ENCODE results near the gene NEUROG1.
"Not testable (repeated sequence)": the region's sequence is repeated elsewhere in the genome, so short reads cannot be mapped to it uniquely, and the experiment has no call there.

NEUROG1 gene

DNA sequence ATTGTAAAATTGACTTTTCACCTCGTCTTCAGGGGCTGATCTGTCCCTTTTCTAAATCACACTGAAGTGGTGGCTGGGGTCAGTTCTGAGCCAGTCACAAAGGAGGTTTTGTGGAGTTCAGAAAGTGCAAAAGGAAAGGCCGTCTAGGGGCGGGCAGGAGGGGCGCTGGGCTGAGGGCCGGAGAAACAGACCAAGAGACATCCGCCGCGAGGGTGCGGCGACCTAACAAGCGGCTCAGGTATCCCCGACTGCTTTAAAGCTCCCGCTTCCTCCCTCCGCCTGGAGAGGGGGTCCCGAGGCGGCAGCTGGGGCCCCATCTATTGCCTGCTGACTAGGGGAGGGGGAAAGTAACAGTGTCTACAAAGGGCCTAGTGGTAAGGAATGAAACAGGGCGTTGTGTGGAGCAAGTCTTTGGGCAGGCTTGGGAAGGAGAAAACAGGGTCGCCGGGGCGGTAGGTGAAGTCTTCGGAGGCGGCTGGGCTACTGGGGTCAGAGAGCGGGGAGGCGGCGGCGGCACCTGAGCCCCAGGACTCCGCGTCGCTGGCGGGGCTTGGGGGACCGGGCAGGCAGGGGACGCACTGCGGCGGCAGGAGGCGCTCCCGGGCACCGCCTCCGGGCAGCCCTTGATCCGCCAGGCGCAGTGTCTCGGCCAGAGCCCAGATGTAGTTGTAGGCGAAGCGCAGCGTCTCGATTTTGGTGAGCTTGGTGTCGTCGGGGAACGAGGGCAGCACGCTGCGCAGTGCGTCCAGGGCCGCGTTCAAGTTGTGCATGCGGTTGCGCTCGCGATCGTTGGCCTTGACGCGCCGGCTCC lies 950 bp downstream of the NEUROG1 start:
- peak in 1 of 2 experiments; percentile 30 for DNase-seq

DNA sequence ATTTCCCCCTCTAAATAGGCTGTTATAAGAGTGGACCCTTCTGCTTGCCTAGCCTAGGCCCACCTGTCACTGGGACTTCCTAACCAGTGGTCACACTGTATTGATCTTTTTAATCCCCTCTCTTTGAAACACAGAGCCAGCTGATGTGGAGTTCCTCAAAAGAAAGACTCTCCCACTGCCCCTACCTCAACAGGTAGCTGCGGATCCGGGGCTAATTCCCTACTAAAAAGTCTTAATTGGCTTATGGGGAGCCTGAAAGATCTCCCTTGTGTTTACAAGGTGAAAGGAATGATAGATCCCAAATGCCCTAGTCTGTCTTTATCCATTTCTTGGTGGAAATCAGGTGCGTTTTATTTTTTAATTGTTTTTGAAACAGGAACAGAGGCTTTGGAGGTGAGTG lies 2.0 kb downstream of the NEUROG1 start:
- DNase-seq, result no peak

DNA sequence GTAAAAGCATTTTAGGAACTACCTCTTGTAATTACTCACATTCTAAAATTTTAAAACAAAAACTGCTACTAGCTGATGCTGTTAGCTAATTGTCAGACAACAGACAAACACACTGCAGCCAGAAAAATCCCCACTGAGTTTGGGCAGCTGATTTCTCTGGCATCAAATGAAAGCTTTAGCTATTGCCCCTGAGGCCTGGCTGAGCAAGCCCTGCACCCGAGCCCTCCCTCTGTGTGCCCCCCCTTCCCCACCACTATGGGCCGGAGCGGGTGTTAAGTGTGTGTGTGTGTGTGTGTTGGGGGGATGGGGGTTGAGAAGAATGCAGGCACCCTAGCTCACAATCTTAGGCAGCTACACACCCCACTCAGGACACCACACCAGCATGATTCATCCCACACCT lies 2.4 kb downstream of the NEUROG1 start:
- DNase-seq, result no peak

DNA sequence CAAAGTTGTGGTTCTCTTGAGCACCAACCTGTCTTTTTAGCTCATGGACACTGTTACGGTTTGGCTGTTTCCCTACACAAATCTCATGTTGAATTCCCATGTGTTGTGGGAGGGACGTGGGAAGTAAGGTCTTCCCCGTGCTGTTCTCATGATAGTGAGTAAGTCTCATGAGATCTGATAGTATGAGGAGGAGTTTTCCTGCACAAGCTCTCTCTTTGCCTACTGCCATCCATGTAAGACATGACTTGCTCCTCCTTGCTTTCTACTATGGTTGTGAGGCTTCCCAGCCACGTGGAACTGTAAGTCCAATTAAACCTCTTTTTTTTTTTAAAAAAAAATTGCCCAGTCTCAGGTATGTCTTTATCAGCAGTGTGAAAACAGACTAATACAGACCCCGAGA lies 6.2 kb downstream of the NEUROG1 start:
- not testable (repeated sequence) for DNase-seq

DNA sequence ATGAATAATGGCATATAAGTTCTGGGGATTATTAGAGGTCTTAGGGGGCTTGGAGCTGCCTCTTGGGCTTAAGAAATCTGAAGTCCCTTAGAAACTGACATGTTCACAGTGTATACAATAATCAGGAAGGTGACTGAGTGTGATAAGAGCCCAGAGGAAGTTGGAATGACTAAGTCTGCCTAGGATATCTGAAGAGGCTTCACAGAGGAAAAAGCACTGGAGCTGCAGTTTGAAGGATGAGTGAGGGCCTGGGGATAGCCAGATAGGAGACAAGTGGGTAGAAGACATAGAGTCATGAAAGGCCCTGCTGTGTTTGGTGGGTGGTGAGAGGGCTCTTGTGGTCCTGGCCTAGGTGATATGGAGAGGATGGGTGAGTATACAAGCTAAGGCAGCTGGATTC lies 8.8 kb downstream of the NEUROG1 start:
- DNase-seq, result no peak

DNA sequence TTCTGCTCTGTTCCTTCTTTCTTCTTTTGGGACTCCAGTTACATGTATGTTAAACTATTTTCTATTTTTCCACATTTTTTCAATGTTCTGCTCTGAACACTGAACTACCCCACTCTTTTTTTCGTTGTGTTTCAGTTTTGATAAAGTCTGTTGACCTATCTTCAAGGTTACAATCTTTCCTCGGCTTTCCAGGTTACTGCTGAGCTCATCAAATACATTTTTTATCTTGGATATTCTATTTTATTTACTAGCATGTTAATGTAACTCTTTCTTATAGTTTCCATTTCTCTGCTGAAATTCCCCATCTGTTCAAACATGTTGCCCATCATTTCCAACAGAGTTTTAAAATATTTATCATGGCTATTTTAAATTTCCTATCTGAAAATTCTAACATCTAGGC lies 13.8 kb downstream of the NEUROG1 start:
- DNase-seq, result no peak

DNA sequence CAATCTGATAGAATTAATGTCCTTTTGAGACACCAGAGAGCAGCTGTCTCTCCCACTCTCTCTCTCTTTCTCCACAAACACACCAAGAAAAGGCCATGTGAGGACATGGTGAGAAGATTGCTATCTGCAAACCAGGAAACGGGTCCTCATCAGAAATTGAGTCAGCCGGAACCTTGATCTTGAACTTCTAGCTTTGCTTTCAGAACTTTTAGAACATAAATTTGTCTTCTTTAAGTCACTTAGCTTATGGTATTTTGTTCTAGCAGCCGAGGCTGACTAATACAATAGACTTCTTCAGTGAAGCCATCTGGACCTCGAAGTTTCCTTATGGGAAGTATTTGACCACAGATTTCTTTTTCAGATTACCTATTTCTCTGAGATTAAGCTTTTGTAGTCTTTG lies 18.1 kb downstream of the NEUROG1 start:
- no peak for DNase-seq

DNA sequence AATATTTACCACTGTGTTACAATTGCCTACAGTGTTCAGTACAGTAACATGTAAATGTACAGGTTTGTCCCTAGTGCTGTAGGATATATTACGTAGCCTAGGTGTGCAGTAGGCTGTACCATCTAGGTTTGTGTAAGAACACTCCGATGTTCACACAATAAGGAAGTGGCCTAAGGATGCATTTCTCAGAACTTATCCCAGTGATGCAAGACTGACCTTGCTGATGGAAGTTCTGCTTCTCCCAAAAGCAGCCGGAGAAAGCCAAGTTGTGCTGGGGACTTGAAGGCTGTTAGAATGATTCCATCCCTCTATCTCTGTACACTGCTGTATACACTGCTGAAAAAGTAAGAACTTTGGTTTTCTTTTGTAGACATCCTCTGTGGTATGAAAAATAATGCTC lies 21.6 kb downstream of the NEUROG1 start:
- no peak for DNase-seq

DNA sequence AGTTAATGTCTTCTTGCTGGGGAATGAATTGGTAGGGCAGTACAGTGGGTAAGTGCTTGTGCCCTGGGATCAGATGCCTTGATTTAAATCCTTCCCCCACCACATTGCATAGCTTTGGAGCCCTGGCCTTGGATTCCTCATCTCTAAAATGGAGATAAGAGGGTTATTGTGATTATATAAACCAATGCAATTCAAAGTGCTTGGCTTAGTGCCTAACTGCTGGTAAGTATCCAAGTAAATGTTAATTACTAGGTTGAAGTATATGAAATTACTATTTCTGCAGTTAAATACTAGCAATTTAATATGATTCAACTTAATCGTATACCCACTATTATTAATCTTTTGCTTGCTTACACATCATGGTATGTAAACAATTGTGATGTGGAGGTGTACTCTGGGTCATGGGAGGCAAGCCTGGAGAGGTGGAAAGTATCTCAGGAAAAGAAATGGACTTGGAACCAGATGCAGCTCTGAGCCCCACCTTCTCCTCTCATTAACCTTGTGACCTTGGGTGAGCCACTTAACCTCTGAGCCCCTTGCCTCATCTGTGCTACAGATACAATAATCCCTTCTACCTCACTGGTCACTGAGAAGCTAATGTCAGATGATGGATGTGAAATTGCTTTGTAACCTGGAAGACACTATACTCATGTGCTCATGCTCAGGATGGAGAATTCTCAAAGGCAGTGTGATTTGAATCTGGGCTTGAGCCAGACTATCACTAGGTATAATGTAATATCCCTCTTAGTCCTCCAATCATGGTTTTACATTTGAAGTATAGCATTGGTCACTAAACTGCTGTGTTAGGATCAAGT lies 23.8 kb downstream of the NEUROG1 start:
- DNase-seq, result no peak

DNA sequence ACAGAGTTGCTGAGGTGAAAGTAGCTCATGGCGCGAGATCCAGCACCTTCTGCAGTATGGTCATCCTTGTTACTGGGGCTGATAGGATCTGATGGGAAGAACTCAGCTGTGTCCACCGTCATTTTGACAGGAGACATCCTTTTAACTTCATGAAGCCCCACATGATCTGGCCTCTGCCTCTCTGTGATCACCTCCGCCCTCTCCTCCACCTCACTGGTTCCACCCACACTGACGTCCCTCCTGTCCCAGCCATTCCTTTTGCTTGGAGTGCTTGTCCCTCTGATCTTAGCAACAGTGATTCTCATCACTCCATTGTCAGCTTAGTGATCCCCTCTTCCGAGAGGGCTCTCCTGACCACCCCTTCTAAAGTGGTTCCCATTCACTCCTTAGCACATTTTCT lies 25.8 kb downstream of the NEUROG1 start:
- DNase-seq, result no peak

DNA sequence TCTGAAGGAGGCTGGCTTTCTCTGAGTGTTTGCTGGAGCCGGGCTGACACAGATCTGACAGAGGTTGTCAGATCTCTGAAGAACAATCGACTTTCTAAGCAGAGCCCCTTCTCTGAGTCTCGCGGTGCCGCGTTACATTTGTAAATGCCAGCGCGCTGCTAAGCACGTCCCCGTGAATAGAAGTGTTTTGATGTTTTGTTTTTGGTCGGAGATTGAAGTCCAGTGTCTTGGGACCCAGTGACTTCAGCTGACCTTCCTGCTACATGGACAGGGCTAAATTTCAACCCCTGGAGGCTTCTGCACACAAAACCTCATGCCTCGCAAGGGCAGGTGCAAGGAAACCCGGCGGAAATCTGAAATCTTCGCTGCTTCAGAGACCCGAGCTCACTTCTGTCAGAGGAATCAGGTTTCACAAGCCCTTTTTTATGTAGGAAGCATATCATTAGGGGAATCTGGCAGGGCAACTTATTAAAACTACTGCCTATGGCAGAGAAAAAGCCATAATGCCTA lies 27.2 kb downstream of the NEUROG1 start:
- DNase-seq, result no peak

DNA sequence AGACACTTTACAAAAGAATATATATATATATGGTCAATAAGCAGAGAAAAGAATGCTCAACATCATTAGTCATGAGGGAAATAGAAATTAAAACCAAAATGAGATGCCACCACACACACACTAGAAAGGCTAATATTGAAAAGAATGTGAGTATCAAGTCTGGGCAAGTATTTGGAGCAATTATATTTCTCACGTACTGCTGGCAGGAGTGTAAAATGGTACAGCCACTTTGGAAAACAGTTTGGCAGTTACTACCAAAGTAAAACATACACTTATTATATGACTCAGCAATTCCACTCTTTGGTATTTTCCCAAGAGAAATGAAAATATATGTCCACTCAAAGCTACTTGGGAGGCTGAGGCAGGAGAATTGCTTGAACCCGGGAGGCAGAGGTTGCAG lies 29.8 kb downstream of the NEUROG1 start:
- no peak for DNase-seq

DNA sequence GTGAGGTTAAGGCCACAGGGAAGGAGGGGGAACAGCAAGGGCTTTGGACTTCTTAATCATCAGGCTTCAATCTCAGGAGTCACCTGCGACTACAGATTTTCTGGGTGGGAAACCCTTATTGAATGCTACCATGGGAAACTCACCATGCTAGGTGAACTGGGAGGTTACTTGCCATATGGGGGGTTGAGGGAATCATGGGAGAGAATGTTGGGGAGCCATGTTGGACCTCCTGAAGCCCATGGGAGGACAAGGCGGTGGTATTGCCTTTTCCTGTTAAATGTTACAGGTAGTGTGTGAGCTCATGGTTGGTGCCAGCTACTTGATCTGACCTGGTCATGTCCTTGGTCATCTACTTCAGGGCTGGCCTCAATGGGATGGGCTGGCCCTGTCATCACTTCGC lies 31.4 kb downstream of the NEUROG1 start:
- DNase-seq, result no peak

DNA sequence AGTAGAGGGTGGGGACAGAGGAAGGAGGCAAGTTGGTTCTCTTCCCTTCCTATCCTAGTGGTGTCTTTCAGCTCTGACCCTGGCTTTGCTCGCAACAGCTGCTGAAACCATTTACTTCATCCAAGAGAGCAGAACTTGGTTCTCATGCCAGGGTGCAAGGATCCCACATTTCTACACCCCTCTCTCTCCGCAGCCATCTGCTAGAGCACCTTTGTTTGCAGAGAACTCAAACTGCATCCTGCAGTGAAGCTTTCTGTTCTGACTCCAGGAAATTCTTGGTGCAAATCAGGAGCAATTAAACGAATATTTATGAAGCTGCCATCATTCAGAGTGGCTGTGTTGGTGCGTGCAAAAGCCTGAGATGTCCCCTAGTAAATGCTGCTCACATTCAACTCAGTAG lies 31.9 kb downstream of the NEUROG1 start:
- no peak for DNase-seq

DNA sequence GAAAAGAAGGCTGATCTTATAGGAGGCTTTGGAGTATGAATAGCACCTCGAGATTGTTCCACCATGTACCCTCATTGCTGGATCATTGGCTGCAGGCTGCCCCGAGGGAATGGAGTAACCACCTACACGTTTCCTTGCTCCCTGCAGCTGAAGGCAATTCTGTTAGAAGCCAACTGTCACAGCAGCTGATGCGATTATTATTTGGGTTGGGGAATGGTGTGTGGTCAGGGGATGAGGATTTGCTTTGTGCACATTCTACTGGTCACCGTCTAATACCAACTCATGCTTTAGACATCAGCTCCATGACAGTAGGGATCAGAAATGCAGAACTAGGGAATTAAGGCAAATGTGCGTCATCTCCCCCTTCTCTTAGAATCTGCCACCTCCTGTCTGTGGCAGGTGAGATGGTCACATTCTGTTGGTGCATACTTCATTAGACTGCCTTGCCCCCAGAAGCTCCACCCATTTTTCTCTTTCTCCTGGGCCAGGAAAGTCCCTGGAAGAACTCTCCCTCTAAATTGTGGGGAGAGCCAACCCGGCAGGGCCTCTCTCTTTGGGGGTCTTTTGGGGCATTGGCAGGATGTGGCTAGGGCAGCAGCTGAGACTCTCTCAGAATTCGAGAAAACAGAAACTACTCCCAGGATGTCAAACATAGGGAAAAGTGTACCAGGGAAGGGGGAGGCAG lies 32.8 kb downstream of the NEUROG1 start:
- DNase-seq, result no peak

DNA sequence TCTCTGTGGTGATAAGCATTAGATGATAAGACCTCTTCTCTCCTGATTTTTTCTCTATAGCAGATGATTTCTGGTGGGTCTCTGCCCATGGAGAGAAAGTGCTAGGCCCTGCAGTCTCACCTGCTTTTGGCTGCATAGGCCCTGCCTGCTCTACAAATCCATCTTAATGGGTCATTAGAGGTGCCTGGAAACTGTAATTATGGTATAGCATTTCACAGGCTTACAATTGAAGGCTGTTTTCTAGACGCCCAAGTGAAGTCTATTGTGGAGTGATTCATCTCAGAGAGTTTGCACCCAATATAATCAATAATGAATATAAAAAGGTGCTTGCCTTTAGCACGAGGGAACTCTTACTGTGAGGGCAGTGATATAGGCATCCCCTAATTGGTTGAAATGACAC lies 33.8 kb downstream of the NEUROG1 start:
- DNase-seq, result no peak

DNA sequence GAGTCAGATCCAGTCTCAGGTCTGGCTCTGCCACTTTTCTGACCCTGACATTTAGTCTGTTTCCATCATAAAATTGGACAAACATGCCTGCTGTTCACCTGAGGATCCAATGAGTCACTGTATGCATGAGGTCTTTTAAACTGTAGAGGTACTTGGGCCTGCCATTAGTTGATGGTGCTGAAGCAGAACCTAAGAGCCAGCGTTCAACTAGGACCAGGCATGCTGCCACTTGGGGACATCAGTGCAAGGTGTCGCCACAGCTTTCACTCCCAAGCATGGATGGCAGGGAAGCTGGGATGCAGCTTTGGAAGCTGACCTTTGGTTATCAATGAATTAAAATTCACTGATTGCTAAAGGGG lies 37.1 kb downstream of the NEUROG1 start:
- DNase-seq, result no peak

DNA sequence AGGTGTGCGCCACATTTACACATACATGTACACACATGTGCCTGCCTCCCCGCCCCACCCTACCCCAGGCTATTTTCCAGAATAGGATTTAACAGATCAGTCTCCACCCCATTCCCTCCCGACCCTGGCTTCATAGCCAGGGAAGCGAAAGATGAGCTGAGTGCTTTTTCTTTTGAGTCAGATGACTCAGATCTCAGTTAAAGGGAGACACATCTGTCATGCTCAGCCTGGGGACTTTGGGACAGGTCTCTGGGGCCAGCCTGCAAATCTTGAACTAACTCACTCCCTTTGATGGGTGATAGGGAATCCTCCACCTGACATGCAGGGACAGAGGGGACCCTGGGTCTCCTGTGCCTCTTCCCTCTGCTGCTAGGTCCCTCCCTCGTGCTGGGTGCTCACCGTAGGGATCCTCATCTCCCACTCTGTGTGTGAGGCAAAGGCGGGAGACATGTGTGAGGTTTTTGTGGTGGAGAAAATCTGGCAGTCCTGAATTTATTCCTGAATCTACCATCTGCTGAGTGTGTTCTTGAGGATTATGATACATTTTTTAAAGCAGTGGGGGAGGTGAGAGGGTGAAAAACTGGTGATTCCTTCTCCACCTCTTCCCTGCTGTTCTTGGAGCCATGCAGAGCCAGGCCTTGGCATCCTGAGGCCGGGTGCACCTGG lies 37.7 kb downstream of the NEUROG1 start:
- no peak for DNase-seq

DNA sequence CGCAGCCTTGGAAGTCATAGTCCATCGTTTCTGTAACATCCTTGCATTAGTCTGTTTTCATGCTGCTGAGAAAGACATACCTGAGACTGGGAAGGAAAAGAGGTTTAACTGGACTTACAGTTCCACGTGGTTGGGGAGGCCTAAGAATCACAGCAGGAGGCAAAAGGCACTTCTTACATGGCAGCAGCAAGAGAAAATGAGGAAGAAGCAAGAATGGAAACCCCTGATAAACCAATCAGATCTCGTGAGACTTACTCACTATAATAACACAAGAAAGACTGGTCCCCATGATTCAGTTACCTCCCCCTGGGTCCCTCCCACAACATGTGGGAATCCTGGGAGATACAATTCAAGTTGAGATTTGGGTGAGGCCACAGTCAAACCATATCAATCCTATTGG lies 40.2 kb downstream of the NEUROG1 start:
- not testable (repeated sequence) for DNase-seq

DNA sequence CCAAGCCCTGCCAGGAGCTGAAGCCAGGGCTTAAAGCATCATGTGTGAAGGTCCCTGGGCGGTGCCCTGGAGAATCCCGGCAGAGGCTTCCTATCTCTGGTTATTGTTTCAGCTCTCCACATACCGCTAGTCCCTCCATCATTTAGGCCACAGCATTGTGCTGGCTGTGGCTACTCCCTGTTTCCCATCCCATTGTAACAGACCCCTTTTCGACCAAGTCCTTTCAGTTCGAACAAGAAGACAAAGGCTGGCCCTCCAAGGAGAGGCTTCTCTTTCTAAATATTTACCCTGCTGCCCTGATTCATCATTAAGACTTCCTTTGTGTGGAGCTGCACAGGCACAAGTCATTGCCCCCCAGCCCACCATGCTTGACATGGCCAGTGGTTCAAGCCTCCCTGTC lies 41.6 kb downstream of the NEUROG1 start:
- no peak for DNase-seq

DNA sequence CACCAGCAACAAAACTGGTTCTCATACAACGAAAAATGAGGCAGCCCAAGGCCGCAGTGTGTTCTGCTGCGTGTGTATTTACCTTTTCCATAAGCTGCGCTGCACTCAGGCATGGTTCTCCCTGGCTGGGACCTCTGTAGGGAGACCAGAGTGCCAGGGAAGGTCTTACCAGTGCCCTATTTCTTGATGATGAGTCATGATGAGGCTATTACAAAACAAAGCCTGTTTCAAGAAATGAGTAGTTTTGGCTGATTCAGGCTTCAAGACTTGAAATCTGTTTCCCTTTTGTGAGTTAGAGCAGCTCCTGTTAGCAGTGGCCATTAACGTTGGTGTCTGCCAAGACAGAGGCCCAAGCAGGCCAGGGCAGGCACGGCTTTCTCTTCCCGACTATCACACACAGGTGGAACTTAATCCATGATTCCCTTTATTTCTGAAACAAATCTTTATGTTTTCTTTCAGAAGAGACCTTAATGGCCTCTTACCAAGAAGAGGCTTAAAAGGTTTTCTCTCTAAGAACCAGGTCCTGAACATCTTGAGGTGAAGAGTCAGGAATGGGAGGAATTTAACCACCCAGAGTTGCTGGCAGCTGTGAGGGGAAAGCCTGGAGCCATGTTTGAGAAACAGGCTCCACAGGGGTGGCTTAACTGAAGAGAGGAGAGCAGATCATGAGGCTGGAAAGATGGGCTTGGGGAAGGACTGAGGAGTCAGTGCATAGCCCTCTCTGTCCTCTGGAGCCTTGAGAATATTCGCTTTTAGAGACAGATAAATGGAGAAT lies 42.2 kb downstream of the NEUROG1 start:
- DNase-seq, result no peak

DNA sequence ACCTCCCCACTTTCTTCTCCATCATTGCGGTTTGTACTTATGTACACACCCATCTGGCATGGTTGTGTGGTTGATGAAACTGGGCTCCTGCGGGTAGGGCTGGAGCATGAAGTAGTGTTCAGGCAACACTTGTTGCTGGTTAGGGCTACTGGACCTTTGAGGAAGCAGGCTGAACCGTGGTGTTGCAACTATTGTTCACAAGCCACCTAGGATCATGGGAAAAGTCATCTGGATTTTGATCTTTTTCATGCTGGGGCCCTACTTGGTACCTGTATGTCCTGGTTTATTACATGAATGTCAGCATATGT lies 43.5 kb downstream of the NEUROG1 start:
- DNase-seq, result no peak

Data from activated T-cell treated with anti-CD3 and anti-CD28 coated beads, Interleukin-2, amount 50 U/mL, for 48 hours (primary cell).